Gastroesophageal sphincter (tissue), 2 donors: ENCODE results near the gene ACVR1B.

ENCODE experiments used
- POLR2A ChIP-seq, 2 donors: fragments of 450-650 bp; IDR thresholded peaks; one replicate each; pipeline ENCODE4 v1.6.1; 2017; ENCODE audit warnings: antibody characterized with exemption in 2 of 2, mild to moderate bottlenecking in 2 of 2, moderate library complexity in 1 of 2
- POLR2AphosphoS5 ChIP-seq: sonication (generic); formaldehyde crosslinking; IDR thresholded peaks from one replicate; pipeline ENCODE4 v1.6.1; 2017; ENCODE audit warnings: antibody characterized with exemption

DNA sequence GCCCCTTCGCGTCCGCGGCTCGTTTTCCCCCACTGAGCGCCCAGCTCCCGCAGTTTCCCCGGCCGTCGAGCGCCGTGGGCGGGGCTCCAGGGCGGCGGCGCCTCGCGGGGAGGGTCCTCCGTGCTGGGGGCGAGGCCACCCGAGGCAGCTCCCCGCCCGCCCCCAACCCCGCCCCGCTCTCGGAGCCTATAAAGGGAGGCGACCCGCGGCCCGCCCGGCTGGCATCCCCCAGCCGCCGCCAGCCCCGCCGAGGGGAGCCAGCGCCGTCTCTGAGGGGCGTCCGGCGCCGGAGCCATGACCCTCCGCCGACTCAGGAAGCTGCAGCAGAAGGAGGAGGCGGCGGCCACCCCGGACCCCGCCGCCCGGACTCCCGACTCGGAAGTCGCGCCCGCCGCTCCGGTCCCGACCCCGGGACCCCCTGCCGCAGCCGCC is 55.2 kb downstream of the ACVR1B start, which contains the start of gene TAMALIN:
- TF ChIP-seq POLR2A (IDR thresholded peaks at IDR 0.05) (peak; percentile 92 to 96), POLR2AphosphoS5 (peak; percentile 68)
